ENCODE results near the gene LGALS9C. TPM values are rescaled to one million over a fixed set of nuclear protein-coding genes. Genes with fewer than 3 reads are reported as not detected.

LGALS9C gene
- total RNA-seq, 1 experiment from 2014 or later = not detected

Other genes with a start within 250 kb of the LGALS9C start
- 564 and 601 TPM in 2 replicates for gene FLII, start 218.1 kb upstream of the LGALS9C start, total RNA-seq (2022)
- gene MIEF2, start 216.1 kb upstream of the LGALS9C start, total RNA-seq (2022) = 12.1 and 14.1 TPM in 2 replicates
- 32.5 and 35.3 TPM in 2 replicates for gene TOP3A, start 161.8 kb upstream of the LGALS9C start, total RNA-seq (2022)
- 10.9 and 16.8 TPM in 2 replicates for gene SMCR8, start 161.5 kb upstream of the LGALS9C start, total RNA-seq (2022)
- 17.0 and 23.0 TPM in 2 replicates for gene SHMT1, start 113.2 kb upstream of the LGALS9C start, total RNA-seq (2022)
- gene EVPLL, start 99.0 kb upstream of the LGALS9C start, total RNA-seq (2022) = 0.70 and 0.88 TPM in 2 replicates
- not detected in 2 replicates for gene TBC1D28, start 167.6 kb downstream of the LGALS9C start, total RNA-seq (2022)
- 3.3 and 3.7 TPM in 2 replicates for gene FOXO3B, start 205.5 kb downstream of the LGALS9C start, total RNA-seq (2022)